Esophagus muscularis mucosa (tissue), 3 donors: ENCODE measurements around the gene PPP1R3D.

Experiments used
- CTCF ChIP-seq, 3 experiments: fragments of 200-600 bp in 2 of 3; fragments of 450-650 bp in 1 of 3; sonication (generic) in 2 of 3; IDR thresholded peaks; one replicate each; pipeline ENCODE4 v1.5.1; 2017 to 2019; ENCODE audit warnings: antibody characterized with exemption in 3 of 3, mild to moderate bottlenecking in 2 of 3, moderate library complexity in 1 of 3
- POLR2A ChIP-seq: fragments of 450-650 bp; IDR thresholded peaks from one replicate; pipeline ENCODE4 v1.6.1; 2017; ENCODE audit warnings: antibody characterized with exemption, moderate library complexity, mild to moderate bottlenecking, low read depth

DNA sequence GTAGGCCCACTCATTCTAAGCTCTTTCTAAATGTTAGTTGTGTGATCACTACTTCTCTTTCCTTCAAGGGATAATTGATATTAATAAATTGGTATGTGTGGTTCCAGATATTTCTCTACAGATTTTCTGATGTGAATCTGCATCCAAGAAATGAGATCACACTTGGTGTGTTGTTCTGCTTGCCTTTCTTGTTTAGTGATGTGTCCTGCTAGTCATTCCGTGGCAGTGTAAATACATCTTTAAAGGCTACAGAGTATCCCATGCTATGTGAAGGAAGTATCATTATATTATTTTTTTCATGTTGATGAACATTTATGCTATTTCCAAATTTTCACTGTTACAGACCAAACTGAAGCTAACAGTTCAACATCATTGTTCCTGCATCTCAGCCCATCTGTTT lies 31.3 kb upstream of the PPP1R3D start:
- TF ChIP-seq CTCF (IDR thresholded peaks at IDR 0.05) (no peak), POLR2A (no peak)
